IPS-11a (cell line): Measurements from ENCODE around the gene FAM177A1.
"Not testable (repeated sequence)": the region's sequence is repeated elsewhere in the genome, so short reads cannot be mapped to it uniquely, and the experiment has no call there.

Experiments used
- H3K4me3 ChIP-seq: one replicate; pipeline ENCODE4 v1.5.1; 2013; ENCODE audit warnings: low read depth, low read length, control low read depth

The FAM177A1 gene

GRCh38 chr14:35046048-35046750, at the start of gene FAM177A1:
FAM177A1 (plus strand) TSS chr14:35046272; CDS start chr14:35046464, 192 bp downstream.
- H3K4me3 ChIP-seq: peak within 1 kb of the TSS; percentile 87

GRCh38 chr14:34997762-34998161, 48.3 kb upstream of the FAM177A1 start:
- no peak overlapping the region for H3K4me3 ChIP-seq

- no peak overlapping the region for H3K4me3 ChIP-seq
These were observed 46.6 kb upstream of the FAM177A1 start for GRCh38 chr14:34999500-34999899.

- no peak overlapping the region for H3K4me3 ChIP-seq
These were observed 44.5 kb upstream of the FAM177A1 start for GRCh38 chr14:35001621-35002020.

- no peak overlapping the region for H3K4me3 ChIP-seq
These were observed 41.2 kb upstream of the FAM177A1 start for GRCh38 chr14:35004839-35005238.

GRCh38 chr14:35016568-35016967, 29.5 kb upstream of the FAM177A1 start:
- H3K4me3 ChIP-seq: no peak overlapping the region

GRCh38 chr14:35020713-35021112, 25.4 kb upstream of the FAM177A1 start:
- no peak overlapping the region for H3K4me3 ChIP-seq

- H3K4me3 ChIP-seq: no peak overlapping the region
These were observed 17.6 kb upstream of the FAM177A1 start for GRCh38 chr14:35028435-35028834.

- H3K4me3 ChIP-seq: no peak overlapping the region
These were observed 13.5 kb upstream of the FAM177A1 start for GRCh38 chr14:35032562-35032961.

GRCh38 chr14:35034440-35034833, 11.6 kb upstream of the FAM177A1 start:
- H3K4me3 ChIP-seq: no peak overlapping the region

GRCh38 chr14:35034944-35035554, 11.0 kb upstream of the FAM177A1 start:
- not testable (repeated sequence) for H3K4me3 ChIP-seq

- H3K4me3 ChIP-seq: not testable (repeated sequence)
These were observed 7.8 kb upstream of the FAM177A1 start for GRCh38 chr14:35038312-35038711.

- no peak overlapping the region for H3K4me3 ChIP-seq
These were observed 3.4 kb upstream of the FAM177A1 start for GRCh38 chr14:35042632-35043031.

- H3K4me3 ChIP-seq: no peak overlapping the region
These were observed 3.0 kb upstream of the FAM177A1 start for GRCh38 chr14:35043046-35043445.

GRCh38 chr14:35044939-35045797, 904 bp upstream of the FAM177A1 start:
- peak overlapping the region; percentile 86 for H3K4me3 ChIP-seq

GRCh38 chr14:35045798-35046047, 349 bp upstream of the FAM177A1 start:
- peak overlapping the region; percentile 86 for H3K4me3 ChIP-seq

GRCh38 chr14:35046751-35047536, 872 bp downstream of the FAM177A1 start:
- H3K4me3 ChIP-seq: peak overlapping the region; percentile 87

GRCh38 chr14:35047976-35048513, 2.0 kb downstream of the FAM177A1 start:
- no peak overlapping the region for H3K4me3 ChIP-seq

GRCh38 chr14:35050652-35051051, 4.6 kb downstream of the FAM177A1 start:
- no peak overlapping the region for H3K4me3 ChIP-seq

- no peak overlapping the region for H3K4me3 ChIP-seq
These were observed 5.7 kb downstream of the FAM177A1 start for GRCh38 chr14:35051796-35052195.

- no peak overlapping the region for H3K4me3 ChIP-seq
These were observed 6.6 kb downstream of the FAM177A1 start for GRCh38 chr14:35052637-35053036.
